ENCODE results near the gene MGLL. TPM values are rescaled to one million over a fixed set of nuclear protein-coding genes. Genes with fewer than 3 reads are reported as not detected.

The MGLL gene
- total and polyA plus RNA-seq, 2 donors = 23.4 to 83.0 TPM

GRCh38 chr3:127796831-127797150, 25.5 kb downstream of the MGLL start:
- Histone ChIP-seq H3K4me1 (ENCODE audit: insufficient read depth) (peaks cover 3% of the 10 kb centered on the region), H3K27ac (ENCODE audit: low read depth) (no peak overlapping the region), H3K36me3 (ENCODE audit: insufficient read depth) (no peaks in the 10 kb centered on the region), H3K4me3 (ENCODE audit: low read depth, low read length) (no peak overlapping the region)
- DNase-seq (ENCODE audit: extremely low spot score) = no peak
- 69% methylated on average over 8 of the region's 8 CpGs for WGBS

- Histone ChIP-seq H3K36me3 (ENCODE audit: insufficient read depth) (no peaks in the 10 kb centered on the region), H3K4me3 (ENCODE audit: low read depth, low read length) (no peak overlapping the region), H3K4me1 (ENCODE audit: insufficient read depth) (peaks cover 3% of the 10 kb centered on the region), H3K27ac (ENCODE audit: low read depth) (no peak overlapping the region)
- DNase-seq (ENCODE audit: extremely low spot score) = no peak
- whole genome bisulfite sequencing = 67% methylated on average over 7 of the region's 7 CpGs
Measured at GRCh38 chr3:127796045-127796830, 26.1 kb downstream of the MGLL start.

- no peak overlapping the region for H3K27ac ChIP-seq (ENCODE audit: low read depth)
- over 99% methylated on average over 2 of the region's 2 CpGs for WGBS
- H3K4me1 ChIP-seq (ENCODE audit: insufficient read depth) = peaks cover 3% of the 10 kb centered on the region
- no peaks in the 10 kb centered on the region for H3K36me3 ChIP-seq (ENCODE audit: insufficient read depth)
- no peak for DNase-seq (ENCODE audit: extremely low spot score)
- no peak overlapping the region for H3K4me3 ChIP-seq (ENCODE audit: low read depth, low read length)
Measured at GRCh38 chr3:127794972-127795371, 27.3 kb downstream of the MGLL start.

- WGBS = 95% methylated on average over 2 of the region's 2 CpGs
- Histone ChIP-seq H3K4me1 (ENCODE audit: insufficient read depth) (peaks cover 3% of the 10 kb centered on the region), H3K4me3 (ENCODE audit: low read depth, low read length) (no peak overlapping the region), H3K36me3 (ENCODE audit: insufficient read depth) (no peaks in the 10 kb centered on the region), H3K27ac (ENCODE audit: low read depth) (no peak overlapping the region)
- no peak for DNase-seq (ENCODE audit: extremely low spot score)
Measured at GRCh38 chr3:127794402-127794801, 27.9 kb downstream of the MGLL start.

GRCh38 chr3:127792541-127793292, 29.6 kb downstream of the MGLL start:
- Histone ChIP-seq H3K36me3 (ENCODE audit: insufficient read depth) (no peaks in the 10 kb centered on the region), H3K27ac (ENCODE audit: low read depth) (peak overlapping the region; percentile 0), H3K4me3 (ENCODE audit: low read depth, low read length) (no peak overlapping the region), H3K4me1 (ENCODE audit: insufficient read depth) (peaks cover 3% of the 10 kb centered on the region)
- no peak for DNase-seq (ENCODE audit: extremely low spot score)
- WGBS = 59% methylated on average over 18 of the region's 18 CpGs

GRCh38 chr3:127791221-127791913, 30.9 kb downstream of the MGLL start:
- peak overlapping the region; percentile 61 for H3K27ac ChIP-seq (ENCODE audit: low read depth)
- peak; percentile 53 for DNase-seq (ENCODE audit: extremely low spot score)
- peaks cover 3% of the 10 kb centered on the region for H3K4me1 ChIP-seq (ENCODE audit: insufficient read depth)
- no peak overlapping the region for H3K4me3 ChIP-seq (ENCODE audit: low read depth, low read length)
- WGBS = 29% methylated on average over 9 of the region's 9 CpGs
- H3K36me3 ChIP-seq (ENCODE audit: insufficient read depth) = no peaks in the 10 kb centered on the region

- Histone ChIP-seq H3K27ac (ENCODE audit: low read depth) (peak overlapping the region; percentile 84), H3K36me3 (ENCODE audit: insufficient read depth) (no peaks in the 10 kb centered on the region), H3K4me1 (ENCODE audit: insufficient read depth) (peaks cover 3% of the 10 kb centered on the region), H3K4me3 (ENCODE audit: low read depth, low read length) (no peak overlapping the region)
- DNase-seq (ENCODE audit: extremely low spot score) = no peak
- 54% methylated on average over 7 of the region's 7 CpGs for WGBS
Measured at GRCh38 chr3:127790882-127791183, 31.5 kb downstream of the MGLL start.

GRCh38 chr3:127789990-127790881, 32.1 kb downstream of the MGLL start:
- H3K36me3 ChIP-seq (ENCODE audit: insufficient read depth) = no peaks in the 10 kb centered on the region
- H3K4me1 ChIP-seq (ENCODE audit: insufficient read depth) = peaks cover 3% of the 10 kb centered on the region
- H3K4me3 ChIP-seq (ENCODE audit: low read depth, low read length) = no peak overlapping the region
- DNase-seq (ENCODE audit: extremely low spot score) = no peak
- peak overlapping the region; percentile 84 for H3K27ac ChIP-seq (ENCODE audit: low read depth)
- WGBS = 83% methylated on average over 19 of the region's 19 CpGs

GRCh38 chr3:127789051-127789450, 33.3 kb downstream of the MGLL start:
- Histone ChIP-seq H3K4me3 (ENCODE audit: low read depth, low read length) (no peak overlapping the region), H3K27ac (ENCODE audit: low read depth) (no peak overlapping the region), H3K36me3 (ENCODE audit: insufficient read depth) (no peaks in the 10 kb centered on the region), H3K4me1 (ENCODE audit: insufficient read depth) (peaks cover 3% of the 10 kb centered on the region)
- 85% methylated on average over 5 of the region's 5 CpGs for WGBS
- no peak for DNase-seq (ENCODE audit: extremely low spot score)

- no peak overlapping the region for H3K4me3 ChIP-seq (ENCODE audit: low read depth, low read length)
- 73% methylated on average over 9 of the region's 9 CpGs for WGBS
- peaks cover 3% of the 10 kb centered on the region for H3K4me1 ChIP-seq (ENCODE audit: insufficient read depth)
- no peaks in the 10 kb centered on the region for H3K36me3 ChIP-seq (ENCODE audit: insufficient read depth)
- H3K27ac ChIP-seq (ENCODE audit: low read depth) = no peak overlapping the region
- no peak for DNase-seq (ENCODE audit: extremely low spot score)
Measured at GRCh38 chr3:127788451-127788909, 33.8 kb downstream of the MGLL start.

- no peak overlapping the region for H3K27ac ChIP-seq (ENCODE audit: low read depth)
- no peak for DNase-seq (ENCODE audit: extremely low spot score)
- H3K36me3 ChIP-seq (ENCODE audit: insufficient read depth) = no peaks in the 10 kb centered on the region
- H3K4me3 ChIP-seq (ENCODE audit: low read depth, low read length) = no peak overlapping the region
- H3K4me1 ChIP-seq (ENCODE audit: insufficient read depth) = no peaks in the 10 kb centered on the region
- 43% methylated on average over 16 of the region's 16 CpGs for WGBS
Measured at GRCh38 chr3:127787571-127788365, 34.5 kb downstream of the MGLL start.

GRCh38 chr3:127787071-127787490, 35.2 kb downstream of the MGLL start:
- H3K27ac ChIP-seq (ENCODE audit: low read depth) = peak overlapping the region; percentile 76
- WGBS = 26% methylated on average over 9 of the region's 9 CpGs
- H3K36me3 ChIP-seq (ENCODE audit: insufficient read depth) = no peaks in the 10 kb centered on the region
- H3K4me1 ChIP-seq (ENCODE audit: insufficient read depth) = no peaks in the 10 kb centered on the region
- no peak for DNase-seq (ENCODE audit: extremely low spot score)
- no peak overlapping the region for H3K4me3 ChIP-seq (ENCODE audit: low read depth, low read length)

Measured in urinary bladder (tissue), 4 donors.